Activated CD8-positive, alpha-beta memory T cell treated with anti-CD3 and anti-CD28 coated beads for 36 hours (primary cell): ENCODE data around the gene C8A. TPM values are rescaled to one million over a fixed set of nuclear protein-coding genes. Genes with fewer than 3 reads are reported as not detected.

Experiments used
- CTCF ChIA-PET: fragments of 350-600 bp; sonication (Branson Sonifier 250); formaldehyde crosslinking; loops from one replicate; lab custom pipeline; 2021; ENCODE audit warnings: antibody characterized with exemption; lab: Charles Lee
- POLR2A ChIA-PET: fragments of 350-600 bp; sonication (Branson Sonifier 250); formaldehyde crosslinking; loops from one replicate; lab custom pipeline; 2021; ENCODE audit warnings: antibody characterized with exemption; lab: Charles Lee
- total RNA-seq, 2 experiments: library from RNA; stranded (reverse); gene quantifications; one replicate each; pipeline ENCODE4 v1.2.3, GENCODE V29; 2021

Gene C8A
- not detected for total RNA-seq

DNA sequence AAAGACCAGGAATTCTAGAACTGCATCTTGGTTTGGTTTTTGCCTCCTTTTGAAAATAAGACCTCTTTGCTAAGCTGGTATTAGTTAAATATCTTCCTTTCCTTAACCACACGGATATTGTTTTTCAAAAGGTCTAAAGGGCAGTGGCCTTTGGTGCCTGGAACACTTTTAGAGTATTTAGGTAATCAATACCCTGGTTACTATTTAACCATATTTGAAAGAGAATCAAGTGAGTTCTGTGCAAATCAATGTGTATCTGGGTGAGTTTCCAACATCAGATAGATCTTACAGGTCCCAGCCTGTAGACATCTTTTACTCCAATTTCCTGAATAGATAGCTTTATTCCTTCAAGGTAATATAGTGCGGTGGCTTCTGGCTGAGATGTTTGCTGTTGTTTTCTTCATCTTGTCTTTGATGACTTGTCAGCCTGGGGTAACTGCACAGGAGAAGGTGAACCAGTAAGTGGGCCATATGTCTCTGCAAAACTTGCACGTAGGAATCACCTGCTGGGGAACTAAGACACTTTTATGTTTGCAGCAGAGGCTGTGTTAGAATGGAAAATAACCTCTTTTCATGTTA lies at the start of gene C8A:
C8A (plus strand) TSS at position 277 of the 579 bp plus-strand sequence; CDS start at position 382, 105 bp downstream.
- CTCF ChIA-PET = interaction anchor here (0.6 kb wide), 1 partner anchor 1950 kb away, joined by 3 read pairs; no protein-coding TSS in a partner anchor
- POLR2A ChIA-PET = no interaction called here

DNA sequence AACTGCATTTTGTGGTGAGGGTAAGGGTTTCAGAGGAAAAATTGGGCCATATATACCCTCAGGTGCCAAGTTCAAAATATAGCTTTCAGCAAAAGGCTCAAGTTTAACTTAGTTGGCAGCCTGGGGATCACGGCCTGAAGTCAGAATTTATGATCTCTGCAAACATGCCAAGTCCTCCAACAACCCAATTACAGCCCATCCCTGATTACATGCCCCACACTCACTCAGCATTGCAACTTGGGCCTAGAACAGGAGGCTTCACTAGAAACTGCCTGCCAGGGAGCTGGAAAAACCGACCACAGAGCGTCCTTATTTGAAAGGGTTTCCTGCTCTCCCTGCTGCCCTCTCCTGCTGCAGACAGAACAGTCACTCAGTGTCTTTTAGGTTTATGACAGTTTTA lies 47.8 kb upstream of the C8A start:
- ChIA-PET CTCF (no interaction called here), POLR2A (no interaction called here)

DNA sequence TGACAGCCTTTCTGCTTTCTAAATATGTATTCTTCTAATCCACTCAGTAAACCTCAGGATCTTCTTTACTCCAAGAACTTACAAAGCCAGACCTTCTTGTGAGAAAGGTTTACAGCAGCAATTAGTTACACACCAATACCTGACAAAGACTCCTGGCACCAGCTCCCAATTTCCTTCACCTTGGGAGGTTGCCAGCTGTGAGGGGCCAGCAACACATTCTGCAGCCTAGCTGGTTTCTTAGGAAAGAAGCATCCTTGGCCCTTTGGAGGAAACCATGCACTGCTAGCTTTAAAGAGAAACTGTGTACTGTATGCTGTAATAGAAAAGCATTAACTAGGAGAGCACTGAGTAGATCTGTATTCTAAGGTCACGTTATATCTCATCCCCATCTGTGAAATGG lies 46.2 kb upstream of the C8A start:
- ChIA-PET CTCF (no interaction called here), POLR2A (no interaction called here)

DNA sequence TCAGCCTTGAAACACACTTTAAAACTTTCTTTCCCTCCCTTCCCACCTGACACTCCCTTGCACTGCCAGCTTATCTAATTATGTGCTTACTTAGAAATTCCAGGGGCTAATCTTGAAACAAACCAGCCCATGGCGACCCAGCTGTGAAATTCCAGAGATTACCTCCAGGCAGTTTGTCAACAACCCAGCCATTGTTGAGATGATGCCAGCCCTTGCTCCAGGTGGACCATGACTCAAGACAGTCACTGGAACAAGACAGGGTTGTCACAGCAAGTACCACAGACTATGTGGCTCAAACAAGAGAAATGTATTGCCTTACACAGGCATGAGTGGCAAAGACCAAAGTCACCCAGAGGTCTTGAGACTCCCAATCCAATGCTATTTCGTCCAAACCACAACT lies 43.3 kb upstream of the C8A start:
- POLR2A ChIA-PET = no interaction called here
- CTCF ChIA-PET = no interaction called here

DNA sequence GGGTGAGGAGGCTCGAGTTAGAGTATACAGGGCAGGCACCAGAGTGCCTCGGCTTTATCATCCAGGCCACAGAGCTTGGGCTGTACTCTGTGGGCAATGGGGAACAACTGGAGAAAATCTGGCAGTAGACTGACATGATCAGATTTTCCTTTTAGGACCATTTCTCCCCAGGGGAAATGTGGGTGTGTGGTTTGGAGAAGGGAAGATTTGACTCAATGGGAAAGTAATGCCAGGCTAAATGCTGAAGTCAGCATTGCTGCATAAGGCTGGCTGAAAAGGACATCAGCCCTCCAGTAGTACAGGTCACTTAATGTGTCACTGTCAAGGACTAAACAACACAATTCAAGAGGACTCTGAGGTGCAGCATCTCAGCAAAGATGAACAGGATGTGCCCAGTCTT lies 40.4 kb upstream of the C8A start:
- ChIA-PET POLR2A (no interaction called here), CTCF (no interaction called here)

DNA sequence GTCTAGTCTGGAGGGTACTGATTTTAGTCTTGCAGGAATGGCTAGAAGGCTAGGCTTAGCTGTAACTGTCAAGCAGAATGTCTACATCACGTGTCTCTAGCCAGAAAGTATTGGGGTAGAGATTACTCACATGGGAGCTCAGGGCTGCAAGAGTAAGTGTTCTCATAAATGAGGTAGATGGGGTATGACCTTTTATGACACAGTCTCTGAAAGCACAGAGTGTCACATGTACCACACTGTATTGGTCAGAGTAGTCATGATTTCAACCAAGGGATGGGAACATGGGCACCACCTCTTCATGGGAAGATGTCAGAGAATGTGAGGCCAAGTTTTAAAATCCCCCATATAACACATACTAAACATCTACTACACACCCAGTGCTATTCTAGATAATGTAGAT lies 38.3 kb upstream of the C8A start:
- ChIA-PET POLR2A (no interaction called here), CTCF (no interaction called here)

DNA sequence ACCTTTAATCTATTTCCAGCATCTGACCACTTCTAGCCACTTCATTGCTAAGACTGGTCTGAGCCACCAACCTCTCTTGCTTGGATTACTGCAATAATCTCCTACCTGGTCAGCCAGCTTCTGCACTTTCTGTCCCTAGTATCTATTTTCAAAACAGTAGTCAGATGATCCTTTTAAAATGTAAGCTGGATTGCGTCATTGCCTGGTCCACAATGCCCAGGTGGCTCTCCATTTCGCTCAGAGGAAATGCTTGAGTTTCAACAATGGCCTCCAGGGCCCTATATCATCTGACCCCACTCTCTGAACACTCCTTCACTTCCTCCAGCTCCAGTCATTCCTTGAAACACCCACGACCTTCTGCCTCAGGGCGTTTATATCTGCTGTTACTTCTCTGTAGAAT lies 37.7 kb upstream of the C8A start:
- ChIA-PET POLR2A (no interaction called here), CTCF (no interaction called here)

DNA sequence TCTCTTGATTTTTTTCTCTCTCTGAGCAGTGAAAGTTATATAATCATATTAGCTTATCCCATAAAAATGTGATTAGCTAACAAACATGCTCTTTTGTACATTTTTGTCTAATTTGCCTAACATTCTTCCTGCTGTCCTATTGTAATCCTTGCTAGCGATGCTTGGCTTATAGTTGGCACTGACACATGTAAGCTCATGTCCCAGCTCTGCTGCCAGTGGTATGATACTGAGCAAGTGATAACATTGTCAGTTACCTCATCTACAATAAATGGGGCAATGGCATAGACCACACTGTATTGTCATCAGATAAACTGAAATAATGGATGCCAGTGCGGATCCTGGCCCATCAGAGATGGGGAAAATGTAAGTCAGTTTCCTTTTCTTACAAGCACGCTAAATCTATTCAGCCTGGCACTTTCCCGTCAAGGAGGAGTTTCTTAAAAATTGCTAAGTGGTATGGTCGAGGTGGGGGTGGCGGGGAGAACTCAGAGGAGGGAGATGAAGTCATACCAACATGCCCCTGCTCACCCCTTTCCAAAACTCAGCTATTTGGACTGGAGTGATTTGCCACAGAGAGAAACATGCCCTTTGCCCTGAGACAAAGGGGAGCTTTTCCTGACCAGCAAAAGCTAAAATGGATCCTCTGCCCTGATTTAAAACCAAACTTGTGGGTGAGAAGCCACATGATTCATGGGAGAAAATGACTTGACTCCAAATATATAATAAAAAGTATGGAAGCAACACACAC lies 36.7 kb upstream of the C8A start:
- ChIA-PET CTCF (interaction anchor here (0.6 kb wide), 1 partner anchor 1015 kb away, joined by 4 read pairs; no protein-coding TSS in a partner anchor), POLR2A (no interaction called here)

DNA sequence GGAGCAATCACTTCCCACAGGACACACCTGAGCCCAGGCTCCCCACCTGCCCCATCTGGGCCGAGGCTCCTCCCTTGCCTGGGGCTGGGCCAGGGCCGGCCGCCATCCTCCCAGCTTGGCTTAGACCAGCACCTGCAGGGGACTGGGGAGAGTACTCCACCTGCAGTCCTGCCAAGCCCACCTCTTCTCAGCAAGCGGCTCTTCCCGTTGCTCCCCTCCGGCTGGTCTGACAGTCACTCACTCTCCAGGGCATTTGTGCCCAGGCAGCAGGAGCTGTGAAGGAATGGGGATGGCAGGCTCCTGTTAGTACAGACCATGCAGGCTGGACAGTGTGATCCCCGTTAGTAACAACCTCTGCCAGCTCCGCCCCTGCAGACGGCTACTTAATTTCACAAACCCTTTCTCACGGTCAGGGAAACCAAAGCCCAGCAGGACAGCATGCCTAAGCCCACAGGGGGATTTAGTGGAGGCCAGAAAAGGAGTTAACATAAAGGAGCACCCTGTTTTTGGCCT lies 35.2 kb upstream of the C8A start, which contains the start of gene FYB2:
FYB2 (minus strand) TSS at position 18 of the 513 bp plus-strand sequence. CDS start 114 bp downstream, outside the sequence.
- ChIA-PET POLR2A (no interaction called here), CTCF (no interaction called here)

DNA sequence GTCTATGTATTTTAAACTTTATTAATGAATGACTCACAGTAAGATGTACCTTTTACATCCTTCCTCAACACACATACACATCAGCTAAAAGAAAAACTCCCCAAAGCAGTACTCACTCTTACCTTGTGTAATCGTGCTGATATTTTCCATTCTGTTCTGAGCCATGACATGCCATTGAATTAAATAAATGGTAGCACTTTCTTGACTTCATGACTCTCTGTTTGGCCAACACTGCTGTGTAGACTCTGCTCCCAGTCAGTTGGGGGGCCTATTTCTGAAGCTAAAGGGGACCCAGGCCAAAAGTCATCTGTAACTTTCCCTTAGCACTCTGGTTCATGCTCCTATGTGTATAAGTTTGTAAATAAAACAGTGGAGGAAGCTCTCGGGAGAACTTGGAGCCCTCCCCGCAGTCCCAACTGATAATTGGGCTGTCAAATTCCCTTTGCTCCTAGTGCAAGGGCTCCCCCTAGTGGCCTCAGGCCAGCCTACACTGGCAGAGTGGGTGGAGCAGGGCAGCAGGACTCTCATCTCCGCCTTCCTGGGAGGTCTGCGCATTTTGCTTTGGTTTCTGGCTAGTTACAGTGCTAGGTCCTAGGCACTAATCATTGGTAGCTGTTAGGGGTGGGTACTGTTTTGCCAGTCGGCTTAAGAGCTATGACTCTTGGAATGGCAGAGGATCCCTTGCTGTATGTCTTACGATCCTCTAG lies 33.7 kb upstream of the C8A start:
- ChIA-PET POLR2A (no interaction called here), CTCF (interaction anchor here (0.7 to 1.1 kb wide), 2 partner anchors 10 to 138 kb away, joined by 3 read pairs; no protein-coding TSS in a partner anchor)

DNA sequence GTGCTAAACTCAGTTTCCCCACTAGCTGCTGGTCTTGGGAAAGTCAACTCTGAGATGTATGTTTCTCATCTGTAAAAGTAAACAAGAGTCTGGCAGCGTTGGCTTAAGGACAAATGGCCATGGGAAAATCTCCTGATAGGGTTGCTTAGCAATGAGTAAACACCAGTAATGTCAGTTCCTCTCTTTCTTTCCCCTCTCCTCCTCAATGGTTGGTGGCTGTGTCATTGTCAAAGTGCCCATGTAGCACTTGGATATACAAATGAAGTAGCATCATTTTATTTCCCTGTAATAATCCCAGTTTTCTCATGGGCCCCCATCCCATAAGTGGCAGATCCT lies 33.2 kb upstream of the C8A start:
- CTCF ChIA-PET = no interaction called here
- POLR2A ChIA-PET = no interaction called here

DNA sequence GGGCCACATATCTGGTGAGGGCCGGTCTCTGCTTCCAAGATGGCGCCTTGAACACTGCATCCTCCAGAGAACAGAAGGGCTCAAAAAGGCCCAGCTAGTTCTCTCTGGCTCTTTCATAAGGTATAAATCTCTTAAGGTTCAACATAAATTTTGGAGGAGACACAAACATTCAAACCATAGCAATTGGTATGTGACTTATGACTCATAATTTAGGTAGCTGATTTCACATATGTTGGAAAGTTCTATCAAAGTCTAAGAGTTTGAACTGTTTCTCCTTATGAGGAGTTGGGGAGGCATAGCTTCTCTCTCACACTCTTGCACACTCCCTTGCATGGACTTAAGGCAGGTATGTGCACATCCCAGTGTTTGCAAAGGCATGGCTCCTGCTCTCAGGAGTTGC lies 30.3 kb upstream of the C8A start:
- ChIA-PET CTCF (no interaction called here), POLR2A (no interaction called here)

DNA sequence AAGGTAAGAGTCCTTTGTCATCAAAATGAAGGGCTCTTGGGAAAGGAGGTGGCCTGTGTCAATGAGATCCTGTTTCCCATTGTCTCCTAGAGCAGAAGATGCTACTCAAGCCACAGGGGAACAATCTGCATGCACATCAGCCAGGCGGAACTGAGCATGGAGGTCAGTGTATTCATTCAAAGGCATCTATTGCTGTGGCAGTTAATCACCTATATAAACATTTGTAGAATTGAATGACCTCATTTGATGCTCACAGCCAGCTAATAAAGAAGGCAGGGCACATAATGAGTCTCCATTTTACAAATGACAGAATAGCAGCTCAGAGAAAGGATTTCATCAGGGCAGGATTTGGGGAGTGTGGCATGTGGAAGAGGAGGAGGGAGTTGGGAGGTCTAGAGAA lies 29.7 kb upstream of the C8A start:
- CTCF ChIA-PET = no interaction called here
- POLR2A ChIA-PET = no interaction called here

DNA sequence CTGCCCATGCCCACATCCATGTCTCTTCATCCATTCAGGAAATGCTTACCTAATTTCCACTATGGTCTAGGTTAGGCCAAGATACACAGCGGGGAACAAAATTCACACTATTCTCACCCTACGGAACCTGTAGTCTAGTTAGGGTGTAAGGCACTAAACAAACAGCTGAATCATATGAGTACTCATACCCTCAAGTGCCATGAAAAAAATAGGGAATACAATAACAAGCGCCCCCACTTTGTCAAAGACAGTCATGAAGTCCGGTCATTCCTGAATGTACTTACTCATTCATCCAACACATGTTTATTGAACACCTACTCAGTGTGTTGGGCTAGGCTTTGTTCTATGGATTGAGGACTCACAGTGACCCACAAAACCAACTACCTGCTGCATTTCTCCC lies 29.2 kb upstream of the C8A start:
- CTCF ChIA-PET = no interaction called here

DNA sequence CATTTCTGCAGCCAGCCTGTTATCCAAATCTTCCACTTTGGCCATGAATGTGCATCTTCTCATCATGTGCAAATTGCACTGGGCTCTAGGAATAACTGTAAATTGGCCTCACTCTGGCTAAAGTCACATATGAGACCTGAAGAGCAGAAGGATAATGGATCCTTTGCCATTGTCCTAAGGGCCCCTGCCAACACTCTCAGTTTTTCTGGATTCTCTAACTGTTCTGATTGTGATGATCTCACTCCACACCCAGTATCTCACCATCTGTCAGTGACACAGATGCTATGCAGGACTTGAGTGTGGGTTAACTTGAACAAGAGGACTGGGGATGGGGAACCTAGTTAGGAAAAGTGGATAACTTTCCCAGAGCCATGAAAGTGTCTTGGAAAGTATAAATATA lies 26.9 kb upstream of the C8A start:
- CTCF ChIA-PET = no interaction called here

More for the DNA sequence above, 29.2 kb upstream of the C8A start:
- POLR2A ChIA-PET = no interaction called here

DNA sequence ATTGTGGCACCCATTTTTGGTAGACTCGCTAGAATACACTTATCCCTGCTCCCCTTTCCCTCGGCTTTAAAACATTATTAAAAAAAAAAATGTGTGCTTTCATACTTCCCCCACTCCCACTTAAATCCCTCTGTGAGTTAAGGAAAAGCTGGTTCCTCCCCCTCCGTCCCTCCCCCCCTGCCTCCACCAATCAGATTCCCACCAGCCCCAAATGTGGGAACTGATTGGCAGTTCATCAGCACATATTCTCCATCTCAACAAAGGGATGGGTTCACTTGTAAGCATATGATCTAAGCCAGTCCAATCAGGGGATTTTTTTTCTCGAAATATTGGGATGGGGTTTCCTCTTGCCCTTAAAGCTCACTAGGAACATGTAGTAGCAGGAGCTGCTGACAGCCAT lies 24.5 kb upstream of the C8A start:
- POLR2A ChIA-PET = no interaction called here

More for the DNA sequence above, 26.9 kb upstream of the C8A start:
- POLR2A ChIA-PET = no interaction called here

DNA sequence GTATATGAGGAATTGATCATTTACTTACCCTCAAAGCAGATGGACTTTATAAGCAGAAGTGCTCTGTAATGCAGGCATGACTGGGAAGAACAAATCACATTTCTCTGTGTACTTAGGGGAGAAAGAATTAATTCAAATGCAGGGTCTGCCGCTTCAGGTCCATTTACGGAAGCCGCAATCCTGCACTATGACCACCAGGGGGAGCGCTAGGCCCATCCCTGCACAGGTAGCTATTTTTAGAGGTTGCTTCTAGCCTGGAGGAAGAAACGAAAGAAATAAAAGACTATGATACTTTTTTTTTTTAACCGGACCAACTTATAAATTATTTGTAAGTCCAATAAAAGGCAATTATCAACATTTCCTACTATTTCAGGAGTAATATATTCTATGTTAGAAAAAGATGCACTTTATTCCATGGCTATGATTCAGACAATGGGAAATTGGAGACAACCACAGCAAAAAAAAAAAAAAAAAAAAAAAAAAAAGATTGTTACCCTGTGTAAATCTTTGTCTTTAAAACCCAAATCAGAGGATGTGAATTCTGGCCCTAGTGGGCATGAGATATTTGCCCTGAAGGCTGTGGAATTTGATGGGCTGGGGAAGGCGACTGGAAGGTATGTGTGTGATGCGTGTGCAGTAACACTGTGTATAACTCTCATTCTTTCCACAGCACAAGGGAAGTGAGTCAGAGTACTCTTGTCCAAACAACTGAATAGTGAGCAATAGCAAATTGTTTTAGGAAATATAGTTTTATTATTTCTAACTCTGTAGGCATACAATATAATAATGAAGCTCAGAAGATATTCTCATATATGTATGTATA lies 22.5 kb upstream of the C8A start:
- POLR2A ChIA-PET = no interaction called here
- CTCF ChIA-PET = no interaction called here

More for the DNA sequence above, 24.5 kb upstream of the C8A start:
- CTCF ChIA-PET = interaction anchor here (0.7 to 1.1 kb wide), 4 partner anchors 10 to 1516 kb away, joined by 3 read pairs; no protein-coding TSS in a partner anchor

DNA sequence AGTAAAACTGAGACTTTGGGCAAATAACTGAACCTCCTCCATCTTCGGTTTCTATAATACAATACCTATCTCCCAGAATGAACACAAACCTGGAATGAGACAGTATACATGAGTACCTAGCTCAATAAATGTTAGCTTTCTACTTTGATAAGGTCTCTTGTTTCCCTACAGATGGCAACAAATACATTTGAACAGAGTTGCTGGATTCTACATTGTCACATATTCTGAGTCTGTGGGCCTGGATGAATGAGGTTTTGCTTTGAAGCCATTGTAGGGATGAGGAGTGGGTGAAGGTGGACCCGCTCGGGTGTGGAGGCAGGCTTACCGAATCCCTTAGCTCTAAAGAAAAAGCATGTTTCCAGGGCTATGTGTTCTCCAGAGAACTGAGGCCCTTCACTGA lies 21.5 kb upstream of the C8A start:
- CTCF ChIA-PET = no interaction called here
- POLR2A ChIA-PET = no interaction called here

DNA sequence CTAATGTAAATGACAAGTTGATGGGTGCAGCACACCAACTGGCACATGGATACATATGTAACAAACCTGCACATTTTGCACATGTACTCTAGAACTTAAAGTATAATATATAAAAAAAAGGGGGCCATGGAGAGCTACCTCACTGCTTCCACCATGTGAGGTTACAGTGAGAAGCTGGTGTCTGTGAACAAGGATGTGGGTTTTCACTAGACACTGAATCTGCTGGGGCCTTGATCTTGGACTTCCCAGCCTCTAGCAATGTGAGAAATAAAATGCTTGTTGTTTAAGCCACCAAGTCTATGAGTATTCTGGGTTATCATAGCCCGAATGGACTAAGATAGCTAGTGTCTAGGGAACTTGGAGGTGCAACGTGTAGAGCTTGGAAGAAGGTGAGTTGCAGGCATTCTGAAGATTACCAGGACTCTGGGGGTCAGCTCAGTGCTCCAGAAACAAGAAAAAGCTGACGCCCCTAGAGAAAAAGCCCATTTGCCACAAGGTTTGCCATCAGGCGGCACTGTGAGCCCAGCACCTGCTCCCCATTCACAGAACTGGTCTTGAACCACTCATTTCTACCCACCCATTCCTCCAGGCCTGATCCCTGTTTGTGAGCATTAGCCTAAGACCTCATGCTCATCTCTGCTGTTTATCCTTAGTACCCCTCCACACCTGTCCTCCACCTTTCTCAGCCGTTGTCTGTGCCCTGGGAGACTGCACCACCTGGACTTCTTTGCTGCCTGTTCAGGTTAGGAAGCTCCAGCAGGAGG lies 20.3 kb upstream of the C8A start:
- ChIA-PET POLR2A (no interaction called here), CTCF (no interaction called here)
